Measurements from ENCODE around the gene FGFR4.

The FGFR4 gene

GRCh38 chr5:177122566-177122965 is 35.9 kb downstream of the FGFR4 start:
- no peaks in the 10 kb centered on the region for H3K79me2 ChIP-seq (ENCODE audit: control insufficient read depth, low read length)
- no peaks in the 10 kb centered on the region for H3K9me3 ChIP-seq (ENCODE audit: control insufficient read depth, insufficient read depth, low read length)
- H3K4me1 ChIP-seq (ENCODE audit: control insufficient read depth, low read length): peaks cover 37% of the 10 kb centered on the region
- peaks cover 20% of the 10 kb centered on the region for H3F3A ChIP-seq (ENCODE audit: control insufficient read depth, insufficient read depth)
- H3K27me3 ChIP-seq (ENCODE audit: control insufficient read depth, low read length): no peaks in the 10 kb centered on the region
- no peak overlapping the region for H3K4me2 ChIP-seq (ENCODE audit: low read length)
- H3K9me2 ChIP-seq (replicated peaks; ENCODE audit: control insufficient read depth, low read length): no peaks in the 10 kb centered on the region
- H3K27ac ChIP-seq (ENCODE audit: low read depth, low read length): peak overlapping the region; percentile 80; the same call in 1 of the 2 replicates
- no peaks in the 10 kb centered on the region for H4K20me1 ChIP-seq (ENCODE audit: control insufficient read depth, insufficient read depth, low read depth, low read length)
- no peak overlapping the region for H3K4me3 ChIP-seq (ENCODE audit: low read length)
- no peaks in the 10 kb centered on the region for H3K36me3 ChIP-seq (ENCODE audit: control insufficient read depth, low read length)
- TF ChIP-seq EZH2phosphoT487 (IDR thresholded peaks at IDR 0.05; ENCODE audit: borderline replicate concordance, low read length): no peak
- TF ChIP-seq CTCF (IDR thresholded peaks at IDR 0.05; ENCODE audit: low read depth, low read length, poor library complexity, severe bottlenecking): no peak

- Histone ChIP-seq H3K9me3 (ENCODE audit: control insufficient read depth, insufficient read depth, low read length) (no peaks in the 10 kb centered on the region), H3K27ac (ENCODE audit: low read depth, low read length) (peak overlapping the region; percentile 80), H3K4me3 (ENCODE audit: low read length) (peak overlapping the region; percentile 53), H3K9me2 (replicated peaks; ENCODE audit: control insufficient read depth, low read length) (no peaks in the 10 kb centered on the region), H3K27me3 (ENCODE audit: control insufficient read depth, low read length) (no peaks in the 10 kb centered on the region), H3F3A (ENCODE audit: control insufficient read depth, insufficient read depth) (peaks cover 17% of the 10 kb centered on the region), H3K36me3 (ENCODE audit: control insufficient read depth, low read length) (no peaks in the 10 kb centered on the region), H4K20me1 (ENCODE audit: control insufficient read depth, insufficient read depth, low read depth, low read length) (no peaks in the 10 kb centered on the region), H3K4me1 (ENCODE audit: control insufficient read depth, low read length) (peaks cover 50% of the 10 kb centered on the region), H3K4me2 (ENCODE audit: low read length) (peak overlapping the region; percentile 61), H3K79me2 (ENCODE audit: control insufficient read depth, low read length) (no peaks in the 10 kb centered on the region)
- no peak for TF ChIP-seq CTCF (IDR thresholded peaks at IDR 0.05; ENCODE audit: low read depth, low read length, poor library complexity, severe bottlenecking)
- TF ChIP-seq EZH2phosphoT487 (IDR thresholded peaks at IDR 0.05; ENCODE audit: borderline replicate concordance, low read length): no peak
Measured at GRCh38 chr5:177123789-177124485, 37.2 kb downstream of the FGFR4 start.

GRCh38 chr5:177124486-177124991 is 37.8 kb downstream of the FGFR4 start:
- peak overlapping the region; percentile 80 for H3K27ac ChIP-seq (ENCODE audit: low read depth, low read length)
- no peaks in the 10 kb centered on the region for H3K27me3 ChIP-seq (ENCODE audit: control insufficient read depth, low read length)
- H3K79me2 ChIP-seq (ENCODE audit: control insufficient read depth, low read length): no peaks in the 10 kb centered on the region
- H3K9me2 ChIP-seq (replicated peaks; ENCODE audit: control insufficient read depth, low read length): no peaks in the 10 kb centered on the region
- peak overlapping the region; percentile 53 for H3K4me3 ChIP-seq (ENCODE audit: low read length)
- TF ChIP-seq EZH2phosphoT487 (IDR thresholded peaks at IDR 0.05; ENCODE audit: borderline replicate concordance, low read length) (no peak), CTCF (IDR thresholded peaks at IDR 0.05; ENCODE audit: low read depth, low read length, poor library complexity, severe bottlenecking) (no peak)
- H3K4me2 ChIP-seq (ENCODE audit: low read length): peak overlapping the region; percentile 61
- H4K20me1 ChIP-seq (ENCODE audit: control insufficient read depth, insufficient read depth, low read depth, low read length): no peaks in the 10 kb centered on the region
- H3K36me3 ChIP-seq (ENCODE audit: control insufficient read depth, low read length): no peaks in the 10 kb centered on the region
- peaks cover 56% of the 10 kb centered on the region for H3K4me1 ChIP-seq (ENCODE audit: control insufficient read depth, low read length)
- peaks cover 17% of the 10 kb centered on the region for H3F3A ChIP-seq (ENCODE audit: control insufficient read depth, insufficient read depth)
- no peaks in the 10 kb centered on the region for H3K9me3 ChIP-seq (ENCODE audit: control insufficient read depth, insufficient read depth, low read length)

Data from DOHH2 (cell line).